ENCODE results near the gene ARPC1B.

The ARPC1B gene

DNA sequence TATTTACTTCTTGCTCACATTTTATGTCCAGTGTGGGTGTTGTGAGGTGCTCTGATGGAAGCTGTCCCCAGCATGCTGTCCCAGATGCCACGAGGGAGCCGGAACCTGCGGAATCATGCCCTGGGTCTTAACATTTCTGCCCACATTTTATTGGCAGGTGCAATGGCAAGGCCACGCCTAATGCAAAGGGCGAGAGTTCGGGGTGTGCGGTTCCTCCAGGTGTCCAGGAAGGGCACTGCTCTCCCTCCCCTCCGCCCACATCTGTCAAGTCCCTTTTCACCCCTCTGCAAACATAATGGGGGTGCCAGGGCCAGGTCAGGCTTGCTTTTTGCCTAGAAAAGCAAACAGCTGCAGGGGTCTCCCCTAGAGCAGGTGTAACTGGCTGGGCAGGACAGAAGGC lies 17.5 kb downstream of the ARPC1B start:
- no peak for DNase-seq

DNA sequence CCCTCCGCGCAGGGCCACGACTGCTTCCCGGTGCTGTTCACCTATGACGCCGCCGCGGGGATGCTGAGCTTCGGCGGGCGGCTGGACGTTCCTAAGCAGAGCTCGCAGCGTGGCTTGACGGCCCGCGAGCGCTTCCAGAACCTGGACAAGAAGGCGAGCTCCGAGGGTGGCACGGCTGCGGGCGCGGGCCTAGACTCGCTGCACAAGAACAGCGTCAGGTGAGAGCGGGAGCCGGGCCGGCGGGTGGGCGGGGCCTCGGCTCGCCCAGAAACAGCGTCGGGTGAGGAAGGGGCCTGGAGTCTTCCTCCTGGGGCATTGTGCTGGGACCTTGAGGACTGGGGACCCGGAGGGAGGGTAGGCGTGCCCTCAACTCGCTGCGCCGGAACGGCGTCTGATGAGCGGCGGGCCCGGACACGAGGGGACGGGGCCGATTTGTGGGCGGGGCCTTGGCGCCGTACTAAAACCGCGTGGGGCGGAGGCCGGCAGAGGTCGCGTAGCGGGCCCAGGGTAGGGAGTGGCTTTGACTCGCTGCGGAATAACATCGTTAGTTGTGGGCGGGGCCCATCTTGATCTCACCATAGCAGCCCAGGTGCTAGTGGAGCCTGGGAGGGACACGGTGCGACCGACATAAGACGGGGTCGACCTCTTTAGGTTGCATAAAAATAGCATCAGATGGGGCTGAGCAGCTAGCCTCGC lies 18.3 kb downstream of the ARPC1B start:
- peak; percentile 88 for DNase-seq

DNA sequence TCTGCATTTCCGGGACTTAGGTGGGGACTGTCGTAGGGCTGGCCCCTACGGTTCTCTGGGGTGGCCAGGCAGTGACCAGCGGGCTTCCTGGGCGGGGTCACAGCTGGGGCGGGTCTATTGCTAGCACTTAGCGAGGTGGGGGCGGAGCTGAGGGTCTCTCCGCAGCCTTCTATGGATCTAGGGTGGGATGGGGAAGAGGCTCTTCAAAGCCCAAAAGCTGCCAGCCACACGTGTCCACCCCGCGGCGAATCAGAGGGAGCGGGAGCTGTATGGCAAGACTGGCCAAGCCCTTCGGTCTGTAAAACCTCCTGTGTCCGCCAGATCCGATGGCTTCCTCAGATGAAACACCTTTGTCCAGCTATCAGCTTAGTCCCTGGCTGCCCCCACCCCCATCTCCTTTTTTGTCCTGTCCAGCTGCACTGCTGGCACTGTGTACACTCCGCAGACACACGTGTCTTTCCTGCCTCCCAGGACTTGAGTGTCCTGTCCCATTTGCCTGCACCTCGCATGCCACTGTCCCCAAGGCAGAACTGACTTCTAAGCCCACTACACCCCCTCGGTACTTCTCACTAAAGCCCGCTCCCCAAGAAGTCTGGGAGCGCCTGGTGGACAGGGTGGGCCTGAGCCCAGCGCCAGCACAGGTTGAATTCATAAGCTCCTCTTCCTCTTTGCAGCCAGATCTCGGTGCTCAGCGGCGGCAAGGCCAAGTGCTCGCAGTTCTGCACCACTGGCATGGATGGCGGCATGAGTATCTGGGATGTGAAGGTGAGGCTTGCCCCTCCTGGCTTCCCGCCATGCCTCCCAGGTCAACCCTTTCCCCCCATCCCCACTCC lies 19.0 kb downstream of the ARPC1B start:
- DNase-seq, result peak; percentile 54

DNA sequence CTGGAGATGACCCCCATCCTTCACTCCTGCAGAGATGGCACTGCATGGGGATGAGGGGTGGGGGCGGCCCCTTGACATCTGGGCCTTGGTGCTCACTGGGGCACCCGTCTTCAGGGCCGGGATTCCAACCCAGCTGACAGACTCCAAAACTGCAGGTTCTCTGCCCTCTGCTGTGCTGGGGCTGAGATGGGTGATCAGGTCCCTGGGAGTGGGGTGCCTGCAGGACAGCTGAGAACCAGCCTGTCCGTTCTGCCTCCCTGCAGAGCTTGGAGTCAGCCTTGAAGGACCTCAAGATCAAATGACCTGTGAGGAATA lies 19.6 kb downstream of the ARPC1B start:
- no peak for DNase-seq

DNA sequence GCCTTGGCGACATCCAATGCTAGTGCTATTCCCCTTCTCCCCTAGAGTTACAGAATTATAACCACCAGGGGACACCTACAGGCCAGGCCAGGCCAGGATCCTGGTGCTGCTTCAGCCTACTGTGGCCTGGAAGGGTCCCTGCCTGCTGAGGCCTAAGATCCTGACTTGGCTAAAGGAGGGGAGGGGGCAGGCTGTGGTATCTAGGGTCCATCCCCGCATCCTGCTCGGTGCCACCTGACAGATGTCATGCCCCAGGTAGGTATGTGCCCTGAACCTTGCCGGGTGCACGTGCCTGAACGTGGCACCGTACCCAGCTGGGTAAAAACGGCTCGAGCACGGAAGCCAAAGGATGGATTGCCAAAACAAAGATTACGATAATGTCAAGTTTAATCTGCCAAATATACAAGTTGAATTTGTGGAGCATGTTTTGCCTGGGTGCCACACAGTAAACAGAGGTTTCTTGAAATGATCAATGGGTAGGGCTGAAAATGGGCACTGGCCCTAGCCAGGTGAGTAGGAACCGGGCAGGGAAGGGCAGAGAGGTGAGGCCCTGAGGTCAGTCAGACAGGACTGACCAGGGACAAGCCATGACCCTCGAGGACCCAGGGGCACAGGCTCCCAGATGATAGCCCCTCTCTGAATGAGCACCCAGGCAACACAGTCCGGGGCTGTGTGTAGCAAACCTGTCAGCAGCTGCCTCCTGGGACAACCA lies 21.2 kb downstream of the ARPC1B start:
- DNase-seq, result no peak

DNA sequence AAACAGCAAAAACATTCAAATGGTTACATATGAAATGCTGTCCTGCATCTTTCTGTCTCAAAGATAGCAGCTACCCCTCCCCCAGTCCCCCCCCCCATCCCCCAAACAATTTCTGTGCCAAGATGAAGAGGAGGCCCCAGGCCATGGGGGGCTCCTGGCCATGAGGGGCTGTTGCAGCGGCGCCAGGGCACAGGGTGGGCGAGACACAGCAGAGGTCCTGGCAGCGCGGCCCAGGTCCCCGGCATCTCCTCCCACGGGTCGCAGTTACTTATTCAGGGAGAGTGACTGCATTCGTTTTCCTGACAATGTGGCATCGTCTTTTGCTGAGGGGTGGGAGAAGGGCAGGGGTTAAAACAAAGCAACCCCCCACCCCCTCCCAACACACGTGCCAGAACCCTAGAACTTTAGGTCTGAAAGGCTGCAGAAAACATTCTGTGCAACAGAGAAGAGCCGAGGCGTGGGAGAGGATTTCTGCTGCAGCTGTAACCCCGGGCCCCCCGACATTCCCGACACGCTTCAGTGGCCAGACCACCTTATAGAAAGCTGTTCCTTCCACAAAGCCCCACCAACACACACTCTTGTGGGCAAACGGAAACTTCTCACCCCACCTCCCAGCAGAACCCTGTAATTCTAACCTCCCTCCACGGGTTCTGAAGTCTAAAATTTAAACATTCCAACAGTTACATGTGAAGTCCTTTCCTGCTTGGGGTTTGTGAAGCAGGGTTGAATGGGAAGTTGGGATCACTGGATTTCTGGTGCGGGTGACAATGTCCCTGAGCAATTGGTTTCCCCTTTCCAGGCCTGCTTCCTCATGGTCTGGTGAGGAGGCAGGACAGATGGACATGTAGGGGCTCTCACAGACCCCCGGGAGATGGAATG lies 22.1 kb downstream of the ARPC1B start:
- DNase-seq, result no peak

DNA sequence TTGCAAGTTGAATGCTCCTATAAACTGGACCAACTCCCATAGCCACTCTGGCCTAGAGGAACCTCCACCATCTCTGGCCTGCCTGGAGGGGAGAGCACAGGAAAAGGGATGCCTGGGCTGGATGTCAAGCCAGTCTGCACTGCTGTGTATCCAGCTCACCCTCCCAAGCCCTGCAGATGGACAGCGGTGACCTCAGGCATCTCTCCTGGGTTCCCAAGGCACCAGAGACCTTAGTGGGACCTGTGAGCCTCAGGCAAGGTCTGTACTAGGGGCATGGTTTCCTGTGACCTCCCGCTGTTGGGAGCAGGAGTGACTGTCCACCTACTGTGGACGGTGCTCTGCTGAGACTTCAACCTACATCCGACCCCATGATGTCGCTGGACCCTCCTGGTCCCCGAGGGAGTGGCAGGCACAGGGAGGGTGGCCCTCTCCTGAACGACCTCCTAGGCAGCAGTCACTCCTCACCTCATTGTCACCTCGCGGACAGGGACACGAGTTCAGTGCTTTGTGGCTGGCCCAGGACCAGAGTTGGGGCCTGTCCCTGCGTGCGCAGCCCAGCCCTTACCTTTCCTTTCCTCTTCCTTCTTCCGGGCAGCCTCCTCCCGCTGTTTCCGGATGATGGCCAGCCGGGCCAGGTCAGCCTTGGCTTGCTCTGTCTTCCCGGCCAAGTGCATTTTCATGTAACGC lies 22.9 kb downstream of the ARPC1B start:
- no peak for DNase-seq

DNA sequence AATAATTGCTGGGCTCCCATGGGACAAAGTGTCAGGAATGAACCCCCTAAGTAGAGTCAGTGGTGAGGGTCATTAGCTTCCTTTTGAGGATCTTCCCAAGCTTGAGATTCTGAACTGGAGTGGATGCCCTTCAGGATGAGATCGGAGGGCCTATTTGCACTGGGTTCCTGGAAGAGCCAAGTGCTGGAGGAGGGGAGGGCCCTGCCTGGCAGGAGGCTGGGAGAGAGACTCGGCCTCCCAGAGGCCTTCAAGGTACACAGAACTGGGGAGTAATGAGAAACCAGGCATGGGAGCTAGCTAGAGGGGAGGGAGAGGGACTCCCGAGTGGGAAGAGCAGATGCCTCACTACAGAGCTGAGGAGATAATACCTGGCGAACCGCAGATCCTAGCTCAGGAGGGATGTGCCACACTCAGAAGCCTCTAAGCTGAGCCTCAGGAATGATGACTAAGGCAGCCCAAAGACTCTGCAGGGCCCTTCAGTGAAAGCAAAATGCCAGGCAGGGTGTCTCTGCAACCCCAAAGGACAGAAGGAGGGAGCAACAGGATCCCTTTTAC lies 24.4 kb downstream of the ARPC1B start:
- DNase-seq, result no peak

DNA sequence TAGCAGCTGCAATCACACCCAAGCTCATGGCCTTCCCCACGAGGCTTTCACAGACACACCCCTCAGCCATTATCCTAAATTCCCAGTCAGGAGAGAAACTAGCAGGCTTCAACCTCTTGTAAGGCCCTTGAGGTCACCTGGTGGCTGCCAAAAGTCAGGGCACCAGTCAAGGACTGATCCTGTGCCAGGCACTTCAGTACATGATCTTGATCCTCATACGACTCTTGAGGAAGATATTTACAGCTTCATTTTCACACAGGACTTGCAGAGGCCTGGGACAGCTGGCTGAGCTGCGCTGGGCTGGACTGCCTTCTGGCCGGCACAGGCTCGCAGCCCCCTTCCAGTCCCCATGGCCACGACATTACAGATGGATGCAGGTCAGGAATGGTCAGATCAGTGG lies 25.1 kb downstream of the ARPC1B start:
- no peak for DNase-seq

DNA sequence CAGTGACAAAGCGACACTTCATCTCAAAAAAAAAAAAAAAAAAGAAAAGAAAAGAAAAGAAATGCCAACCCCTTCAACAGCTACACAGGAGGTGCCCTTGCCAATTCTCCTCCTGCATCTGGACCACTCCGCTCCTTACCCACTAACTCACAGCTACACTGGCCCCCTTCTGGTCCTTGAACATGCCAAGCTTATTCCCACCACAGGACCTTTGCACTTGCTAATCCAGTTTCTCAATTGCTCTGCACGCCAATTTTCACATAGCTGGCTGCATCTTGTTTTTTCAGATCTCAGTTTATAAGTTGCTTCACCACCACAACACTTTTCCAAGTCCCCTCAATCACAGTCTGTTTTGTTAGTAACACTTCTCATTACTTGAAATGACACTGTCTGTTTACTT lies 28.3 kb downstream of the ARPC1B start:
- no peak for DNase-seq

DNA sequence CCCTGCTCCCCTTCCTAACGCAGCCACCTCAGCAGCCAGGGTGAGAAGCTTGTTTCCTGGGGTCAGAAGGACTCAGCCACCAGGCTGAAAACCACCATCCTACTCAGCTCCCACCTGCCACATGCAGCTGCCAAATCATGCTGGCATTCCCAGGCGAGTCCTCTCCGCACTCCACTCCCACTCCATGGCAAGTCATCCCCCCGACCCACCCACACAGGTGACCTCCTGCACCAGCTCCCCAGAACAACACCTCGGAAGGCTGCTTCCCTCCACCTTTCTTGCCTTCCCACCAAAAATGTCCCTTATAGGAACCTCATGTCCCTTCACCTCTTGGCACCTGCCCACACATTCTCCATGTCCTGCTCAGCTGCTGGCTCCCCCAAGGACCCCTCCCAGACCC lies 29.2 kb downstream of the ARPC1B start:
- no peak for DNase-seq

DNA sequence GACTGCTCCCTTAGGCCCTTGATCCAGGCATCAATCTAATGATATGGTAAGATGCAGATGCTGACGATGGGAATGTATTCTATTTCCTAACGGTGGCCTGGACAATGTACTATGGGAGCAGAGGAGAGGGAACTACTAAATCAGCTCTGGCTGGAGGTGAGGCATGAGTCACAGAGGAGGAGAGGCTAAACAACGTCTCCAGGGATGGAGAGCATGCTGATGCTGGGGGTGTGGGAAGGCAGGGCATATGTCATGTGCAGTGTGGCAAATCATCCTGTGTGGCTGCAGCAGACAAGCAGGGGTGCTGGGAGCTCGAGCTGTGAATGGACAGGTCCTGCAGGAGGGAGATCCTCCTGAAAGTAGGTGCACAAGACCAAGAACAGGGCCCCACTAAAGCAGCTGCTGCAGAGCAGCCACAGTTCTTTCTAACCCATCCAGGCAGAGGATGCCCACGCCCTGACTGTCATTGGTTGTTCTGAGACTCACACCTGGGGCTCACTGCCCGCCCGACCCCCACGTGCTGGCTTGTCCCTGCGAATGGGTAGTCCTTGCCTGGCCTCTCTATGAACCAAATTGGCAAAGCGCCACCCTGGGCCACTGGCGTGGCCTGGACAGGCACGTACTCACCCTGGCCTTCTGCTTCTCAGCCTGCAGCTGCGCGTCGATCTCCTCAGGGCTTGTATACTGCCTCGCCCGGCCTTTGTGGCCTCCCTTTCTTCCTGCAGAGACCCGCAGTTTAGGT lies 29.9 kb downstream of the ARPC1B start:
- no peak for DNase-seq

DNA sequence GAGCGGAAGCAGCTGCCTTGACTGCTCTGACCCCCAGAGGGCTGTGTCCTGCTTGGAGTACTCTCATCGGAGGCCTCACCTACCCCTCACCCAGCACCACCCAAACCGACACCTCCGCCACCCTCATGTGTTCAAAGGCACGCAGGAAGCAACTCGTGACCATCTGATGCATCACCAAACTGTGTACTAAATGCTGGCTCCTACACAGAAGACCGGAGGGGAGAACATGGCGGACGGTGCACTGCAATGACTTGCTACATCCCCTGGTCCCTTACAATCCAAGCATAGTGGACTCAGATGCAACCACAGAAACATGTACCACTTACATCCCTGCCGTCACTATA lies 30.4 kb downstream of the ARPC1B start:
- DNase-seq, result no peak

DNA sequence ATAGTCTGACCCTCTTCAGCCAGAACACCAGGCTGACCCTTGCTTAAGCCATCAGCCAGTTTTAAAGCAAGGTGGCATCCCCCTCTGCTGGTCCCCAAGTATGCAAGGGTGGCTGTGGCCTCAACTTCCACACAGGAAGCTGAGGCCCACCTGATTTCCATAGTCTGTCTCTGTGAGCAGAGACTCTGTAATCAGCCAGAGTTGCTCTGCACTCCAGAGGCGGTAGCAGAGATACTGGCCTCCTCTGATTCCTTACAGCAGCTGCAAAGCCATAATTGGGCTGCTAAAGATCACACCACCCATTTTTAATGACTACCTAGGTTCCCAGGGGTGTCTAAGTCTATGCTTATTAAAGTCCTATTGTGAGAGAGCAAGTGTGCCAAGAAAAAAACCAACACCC lies 32.0 kb downstream of the ARPC1B start:
- peak; percentile 13 for DNase-seq

DNA sequence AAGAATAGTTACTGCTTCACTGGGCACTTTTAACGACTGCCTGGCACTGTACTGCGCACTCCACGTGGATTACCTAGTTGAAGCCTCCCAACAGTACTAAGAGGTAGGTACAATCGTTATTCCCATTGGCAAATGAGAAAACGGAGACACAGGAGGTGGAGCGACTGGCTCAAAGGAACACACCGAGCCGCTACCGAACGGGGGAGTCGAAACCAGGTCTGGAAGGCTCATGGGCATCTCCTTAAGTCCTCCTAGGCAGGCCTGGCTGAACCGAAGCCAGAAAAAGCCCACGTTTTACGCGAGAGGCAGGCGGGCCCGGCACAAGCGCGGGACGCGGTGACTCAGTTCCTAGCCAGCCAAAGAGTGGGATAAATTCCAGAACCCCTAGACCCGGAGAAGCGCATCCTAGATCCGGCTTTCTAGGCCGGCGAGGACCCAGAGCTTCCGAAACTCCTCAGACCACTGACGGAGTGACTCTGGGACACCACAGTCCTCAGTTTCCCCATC lies 33.4 kb downstream of the ARPC1B start:
- peak; percentile 20 for DNase-seq

DNA sequence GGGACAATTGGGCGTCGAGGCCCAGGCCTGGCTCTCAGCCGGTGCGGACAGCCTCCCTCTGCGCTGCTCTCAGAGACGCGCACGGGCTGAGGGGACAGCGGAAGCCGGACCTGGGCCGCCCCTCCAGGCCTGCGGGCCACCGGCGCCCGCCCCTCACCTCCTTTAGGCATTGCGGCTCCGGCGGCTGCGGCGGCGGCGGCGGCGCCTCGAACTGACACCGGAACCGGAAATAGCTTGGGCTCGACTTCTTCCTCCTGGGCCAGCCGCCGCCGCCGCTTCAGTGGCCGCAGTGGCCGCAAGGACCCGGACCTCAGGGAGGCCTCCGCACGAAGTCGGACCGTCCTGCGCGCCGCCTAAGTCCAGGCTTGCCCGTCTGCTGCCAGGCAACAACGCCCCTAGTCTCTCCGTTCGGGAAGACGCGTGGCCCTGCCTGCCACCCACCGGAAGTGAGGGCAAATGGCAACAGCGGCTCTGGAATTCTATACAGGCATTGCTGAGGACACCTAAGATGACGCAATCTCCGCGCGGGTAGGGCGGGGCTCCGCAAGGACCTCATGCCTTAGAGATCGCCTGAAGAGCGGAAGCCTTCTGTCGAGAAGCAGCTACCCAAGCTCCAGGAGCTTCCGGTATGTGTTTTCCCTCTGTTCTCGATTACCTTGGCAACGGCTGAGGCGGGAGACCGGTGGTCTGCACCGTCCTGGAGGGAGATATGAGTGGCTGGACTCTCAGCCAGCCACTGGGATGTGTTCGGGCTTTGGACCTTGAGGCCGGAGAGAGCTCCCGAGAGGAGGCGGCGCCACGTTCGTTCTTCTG lies 34.1 kb downstream of the ARPC1B start, which contains the start of the genes BUD31 and PDAP1:
BUD31 (plus strand) TSS at position 591 of the 813 bp plus-strand sequence. CDS start 2,124 bp downstream, outside the sequence.
PDAP1 (minus strand) TSS at position 219 of the 813 bp plus-strand sequence; CDS start at position 170, 49 bp downstream.
- DNase-seq, result peak; percentile 92

DNA sequence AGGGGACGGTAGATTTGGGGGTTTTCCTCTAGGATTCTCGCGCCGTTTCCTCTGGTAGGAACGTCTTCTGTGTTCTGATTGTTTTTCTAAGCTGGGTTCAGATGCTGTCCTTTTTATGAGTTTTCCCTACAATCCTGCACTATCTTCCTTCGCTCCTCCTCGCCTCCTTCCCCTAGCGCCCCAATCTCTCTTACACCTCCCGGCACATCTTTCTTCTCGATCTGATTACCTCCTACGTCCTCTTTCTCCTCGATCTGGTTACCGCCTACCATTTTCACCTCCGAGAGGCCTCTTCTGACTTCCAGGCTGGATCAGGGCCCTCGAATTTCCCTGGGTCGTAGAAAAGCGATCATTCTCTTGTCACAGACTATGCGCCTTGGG lies 34.7 kb downstream of the ARPC1B start:
- DNase-seq, result no peak

DNA sequence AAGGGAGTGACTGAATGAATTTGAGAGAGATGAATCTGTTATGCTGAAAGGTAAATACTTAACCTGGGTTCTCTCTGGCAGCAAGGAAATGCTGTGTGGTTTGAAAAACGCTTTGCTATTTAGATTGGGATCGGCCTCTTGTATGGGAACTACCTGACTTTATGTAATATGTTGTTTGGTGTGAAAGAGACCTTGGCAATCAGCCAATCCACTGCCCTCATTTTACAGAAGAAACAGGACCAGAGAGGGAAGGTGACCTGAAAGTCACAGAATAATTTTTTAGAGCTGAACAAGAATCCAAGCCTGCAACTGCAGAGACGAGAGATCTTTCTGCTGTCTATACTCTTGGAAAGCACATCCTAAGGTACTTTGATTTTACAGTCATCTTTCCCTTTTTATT lies 35.3 kb downstream of the ARPC1B start:
- DNase-seq, result no peak

DNA sequence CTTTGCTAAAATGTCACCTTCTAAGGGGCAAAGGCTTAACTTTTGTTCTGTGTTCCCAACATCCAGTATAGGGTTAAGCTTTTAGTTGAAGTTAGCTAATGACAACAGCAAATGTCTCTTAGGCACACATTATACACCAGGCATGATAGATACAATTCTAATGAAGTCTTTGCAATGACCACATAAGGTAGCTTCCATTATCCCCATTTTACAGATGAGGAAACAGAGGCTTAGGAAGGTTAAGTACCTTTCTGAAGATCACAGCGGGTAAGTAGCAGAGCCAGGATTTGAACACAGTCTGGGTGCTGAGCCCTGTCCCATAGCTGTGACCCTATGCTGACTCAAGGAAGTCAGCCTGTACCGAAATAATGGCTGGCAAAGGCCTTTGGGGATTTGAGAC lies 36.1 kb downstream of the ARPC1B start:
- no peak for DNase-seq

DNA sequence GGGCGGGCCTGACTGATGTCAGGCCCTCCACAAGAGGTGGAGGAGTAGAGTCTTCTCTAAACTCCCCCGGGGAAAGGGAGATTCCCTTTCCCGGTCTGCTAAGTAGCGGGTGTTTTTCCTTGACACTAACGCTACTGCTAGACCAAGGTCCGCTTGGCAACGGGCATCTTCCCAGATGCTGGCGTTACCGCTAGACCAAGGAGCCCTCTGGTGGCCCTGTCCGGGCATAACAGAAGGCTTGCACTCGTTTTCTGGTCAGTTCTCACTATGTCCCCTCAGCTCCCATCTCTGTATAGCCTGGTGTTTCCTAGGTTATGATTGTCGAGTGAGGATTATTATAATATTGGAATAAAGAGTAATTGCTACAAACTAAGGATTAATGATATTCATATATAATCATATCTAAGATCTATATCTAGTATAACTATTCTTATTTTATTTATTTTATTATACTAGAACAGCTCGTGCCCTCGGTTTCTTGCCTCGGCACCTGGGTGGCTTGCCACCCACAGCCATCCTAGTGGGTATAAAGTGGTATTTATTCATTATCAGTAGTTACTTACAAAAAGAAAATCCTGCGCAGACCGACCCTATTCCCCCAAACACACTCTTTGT lies 41.1 kb downstream of the ARPC1B start:
- peak; percentile 16 for DNase-seq
